Skeletal muscle satellite cell (primary cell): ENCODE data around the gene SLC39A1.
A peak's percentile ranks its signal among the peaks of the same experiment; 100 is the strongest.

ENCODE experiments used
- H3K27me3 ChIP-seq: 2 replicates; pipeline ENCODE4 v1.7.0; 2013; ENCODE audit warnings: low read length; ENCODE audit not compliant: control insufficient read depth, insufficient read depth
- H3K36me3 ChIP-seq: 2 replicates; pipeline ENCODE4 v1.7.0; 2013; ENCODE audit warnings: mild to moderate bottlenecking, control low read depth, low read length; ENCODE audit not compliant: insufficient read depth
- H3K4me1 ChIP-seq: 2 replicates; pipeline ENCODE4 v1.7.0; 2013; ENCODE audit warnings: low read length; ENCODE audit not compliant: control insufficient read depth, insufficient read depth
- H3K4me2 ChIP-seq: 2 replicates; pipeline ENCODE4 v1.7.0; 2013; ENCODE audit warnings: mild to moderate bottlenecking, low read length
- H3K4me3 ChIP-seq: 2 replicates; pipeline ENCODE4 v1.7.0; 2013; ENCODE audit warnings: low read length
- H3K9ac ChIP-seq: 2 replicates; pipeline ENCODE4 v1.7.0; 2013; ENCODE audit warnings: mild to moderate bottlenecking, low read depth, low read length, moderate library complexity
- H3K9me3 ChIP-seq: replicated peaks from 2 replicates; pipeline ENCODE4 v1.7.0; 2013; ENCODE audit warnings: mild to moderate bottlenecking, control low read depth, low read length

The SLC39A1 gene

GRCh38 chr1:153945131-153945794 is 18.1 kb downstream of the SLC39A1 start:
- H3K4me1 ChIP-seq: peaks cover 12% of the 10 kb centered on the region
- peak overlapping the region; percentile 84 for H3K9ac ChIP-seq
- peak overlapping the region; percentile 86 for H3K4me2 ChIP-seq
- no peaks in the 10 kb centered on the region for H3K9me3 ChIP-seq
- H3K4me3 ChIP-seq: peak overlapping the region; percentile 89
- H3K36me3 ChIP-seq: peaks cover 38% of the 10 kb centered on the region
- no peaks in the 10 kb centered on the region for H3K27me3 ChIP-seq

- H3K9ac ChIP-seq: no peak overlapping the region
- H3K4me2 ChIP-seq: peak overlapping the region; percentile 86
- H3K4me1 ChIP-seq: peaks cover 12% of the 10 kb centered on the region
- H3K9me3 ChIP-seq: no peaks in the 10 kb centered on the region
- peak overlapping the region; percentile 89 for H3K4me3 ChIP-seq
- no peaks in the 10 kb centered on the region for H3K27me3 ChIP-seq
- peaks cover 39% of the 10 kb centered on the region for H3K36me3 ChIP-seq
These were observed 18.6 kb downstream of the SLC39A1 start for GRCh38 chr1:153944827-153945117.

DNA sequence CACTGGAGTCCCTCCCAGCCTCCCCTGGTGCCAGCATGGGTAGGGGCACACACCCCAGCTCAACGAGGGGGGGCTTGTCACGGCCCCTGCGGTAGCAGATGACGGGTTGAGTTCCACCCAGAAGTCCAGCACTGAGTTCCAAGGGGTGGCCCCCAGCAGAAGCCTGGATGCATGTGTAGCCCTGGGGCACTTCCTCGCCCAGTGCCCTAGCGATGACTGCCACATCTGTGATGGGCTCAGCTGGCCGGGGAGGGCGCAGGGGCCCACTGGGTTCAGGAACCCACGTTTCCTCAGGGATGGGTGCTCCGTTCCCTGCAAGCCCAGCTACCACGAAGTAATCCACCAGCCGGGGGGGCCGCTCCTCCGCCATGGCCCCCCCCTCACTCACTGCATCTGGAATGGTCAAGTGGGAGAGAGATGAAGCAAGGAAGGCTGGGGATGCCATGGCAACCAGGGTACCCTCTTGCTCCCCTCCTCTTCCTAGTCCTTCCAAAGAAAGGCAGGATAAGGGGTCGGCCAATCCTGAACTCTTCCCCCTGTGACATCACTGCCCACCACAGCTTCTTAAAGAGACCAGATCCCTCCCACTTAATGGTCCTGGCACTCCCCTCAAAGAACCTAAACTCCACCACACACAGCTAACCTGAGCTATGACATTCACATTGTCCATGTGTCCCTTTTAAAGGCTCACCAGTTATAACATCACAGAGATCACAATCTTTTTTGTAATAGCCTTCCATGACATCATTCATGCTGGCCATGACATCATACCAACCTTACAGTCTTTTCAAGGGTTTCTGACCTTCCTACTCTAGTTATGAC is 19.1 kb downstream of the SLC39A1 start:
- no peaks in the 10 kb centered on the region for H3K9me3 ChIP-seq
- peaks cover 42% of the 10 kb centered on the region for H3K36me3 ChIP-seq
- H3K4me3 ChIP-seq: no peak overlapping the region
- peaks cover 12% of the 10 kb centered on the region for H3K4me1 ChIP-seq
- H3K27me3 ChIP-seq: no peaks in the 10 kb centered on the region
- H3K4me2 ChIP-seq: peak overlapping the region; percentile 86
- H3K9ac ChIP-seq: no peak overlapping the region

DNA sequence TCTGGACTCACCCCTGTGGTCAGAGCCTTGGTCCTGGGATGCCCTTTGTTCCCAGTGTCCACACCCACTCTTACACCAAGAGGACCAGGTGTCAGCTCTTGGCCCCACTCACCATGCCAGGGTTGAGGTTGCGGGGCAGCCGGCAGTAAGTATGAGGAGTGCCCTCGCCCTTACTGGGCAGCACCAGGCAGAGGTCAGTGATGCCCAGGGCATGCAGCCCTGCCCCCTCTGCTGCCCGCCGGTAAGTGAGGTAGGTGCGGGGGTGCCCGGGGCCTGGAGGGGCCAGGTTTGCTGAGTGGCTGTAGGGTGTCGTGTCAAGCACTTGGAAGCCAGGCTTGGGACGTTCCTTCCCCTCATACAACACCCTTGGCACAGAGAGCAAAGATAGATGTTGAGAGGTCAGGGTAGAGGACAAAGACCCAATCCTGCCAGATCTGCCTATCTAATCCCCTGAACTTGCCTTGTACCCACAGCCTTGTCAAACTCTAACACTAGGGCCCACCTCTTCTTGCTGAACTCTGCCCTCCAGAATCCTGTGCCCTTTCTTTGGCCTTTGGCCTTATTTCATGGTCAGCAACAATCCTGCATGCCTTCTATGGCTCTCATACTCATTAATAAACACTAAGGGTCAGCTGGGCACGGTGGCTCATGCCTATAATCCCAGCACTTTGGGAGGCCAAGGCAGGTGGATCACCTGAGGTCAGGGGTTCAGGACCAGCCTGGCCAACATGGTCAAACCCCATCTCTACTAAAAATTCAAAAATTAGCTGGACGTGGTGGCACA is 20.4 kb downstream of the SLC39A1 start:
- H3K36me3 ChIP-seq: peaks cover 30% of the 10 kb centered on the region
- H3K27me3 ChIP-seq: no peaks in the 10 kb centered on the region
- H3K9me3 ChIP-seq: no peaks in the 10 kb centered on the region
- H3K4me1 ChIP-seq: peaks cover 12% of the 10 kb centered on the region
- H3K4me3 ChIP-seq: no peak overlapping the region
- H3K9ac ChIP-seq: no peak overlapping the region
- H3K4me2 ChIP-seq: no peak overlapping the region

DNA sequence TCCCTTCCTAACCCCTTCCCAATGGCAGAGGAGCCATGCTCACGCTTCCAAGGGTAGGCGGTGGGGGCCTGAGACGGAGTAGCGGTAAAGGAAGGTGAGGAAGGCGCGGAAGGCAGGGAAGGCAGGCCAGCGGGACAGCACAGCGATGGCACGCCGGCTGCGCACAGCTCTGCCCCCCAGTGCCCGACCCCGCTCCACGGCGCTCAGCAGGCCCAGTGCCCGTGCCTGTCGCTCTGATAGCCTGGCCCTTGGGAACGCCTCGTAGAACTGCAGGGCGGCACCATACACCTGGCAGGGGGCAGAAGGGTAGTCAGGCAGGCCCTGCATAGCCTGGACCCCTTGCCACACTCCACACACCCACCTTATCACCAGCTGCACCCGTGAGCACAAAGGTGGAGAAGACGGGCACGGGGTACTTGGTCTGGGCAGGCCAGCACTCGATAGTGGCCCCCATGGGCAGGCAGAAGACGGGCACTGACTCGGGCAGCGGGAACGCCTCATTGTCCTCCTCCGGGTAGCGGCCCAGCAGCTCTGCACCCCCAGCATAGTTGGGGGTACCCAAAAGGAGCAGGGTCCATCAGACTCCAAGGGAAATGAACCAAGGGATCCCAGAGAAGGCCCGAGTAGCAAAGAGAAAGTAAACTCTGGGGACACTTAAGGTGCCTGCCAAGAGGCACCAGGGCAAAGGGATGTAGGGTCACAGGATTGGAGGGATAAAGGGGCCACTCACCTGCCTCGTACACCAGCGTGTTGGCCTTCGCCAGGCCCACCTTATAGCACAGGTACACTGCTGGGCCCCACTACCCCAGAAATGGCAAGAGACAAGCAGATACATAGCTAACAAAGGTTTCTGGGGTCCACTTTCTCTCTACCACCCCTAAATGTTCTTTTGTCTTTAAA is 21.3 kb downstream of the SLC39A1 start:
- Histone ChIP-seq H3K4me3 (no peak overlapping the region), H3K27me3 (no peaks in the 10 kb centered on the region), H3K4me2 (no peak overlapping the region), H3K36me3 (peaks cover 33% of the 10 kb centered on the region), H3K4me1 (peaks cover 12% of the 10 kb centered on the region), H3K9me3 (no peaks in the 10 kb centered on the region), H3K9ac (no peak overlapping the region)

DNA sequence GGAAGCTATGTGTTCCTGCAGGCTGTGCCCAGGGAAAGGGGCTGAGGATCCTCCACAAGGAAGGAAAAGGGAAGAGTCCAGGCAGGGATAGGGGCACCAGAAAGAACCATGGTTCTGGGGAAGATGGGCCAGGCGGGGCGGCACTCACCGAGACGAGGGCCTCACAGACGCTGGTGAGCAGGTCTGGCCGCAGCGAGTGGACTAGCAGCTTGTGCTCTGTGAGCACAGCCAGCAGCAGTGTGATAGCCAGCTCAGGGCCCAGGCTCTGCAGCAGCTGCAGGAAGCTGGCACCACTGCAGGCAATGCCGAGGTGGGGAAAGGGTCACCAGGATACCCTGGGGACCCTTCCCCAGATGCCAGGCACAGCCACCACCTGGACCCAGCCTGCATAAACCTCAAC is 22.6 kb downstream of the SLC39A1 start:
- Histone ChIP-seq H3K4me2 (no peak overlapping the region), H3K4me3 (no peak overlapping the region), H3K4me1 (peaks cover 8% of the 10 kb centered on the region), H3K27me3 (no peaks in the 10 kb centered on the region), H3K9ac (no peak overlapping the region), H3K9me3 (no peaks in the 10 kb centered on the region), H3K36me3 (peaks cover 46% of the 10 kb centered on the region)

DNA sequence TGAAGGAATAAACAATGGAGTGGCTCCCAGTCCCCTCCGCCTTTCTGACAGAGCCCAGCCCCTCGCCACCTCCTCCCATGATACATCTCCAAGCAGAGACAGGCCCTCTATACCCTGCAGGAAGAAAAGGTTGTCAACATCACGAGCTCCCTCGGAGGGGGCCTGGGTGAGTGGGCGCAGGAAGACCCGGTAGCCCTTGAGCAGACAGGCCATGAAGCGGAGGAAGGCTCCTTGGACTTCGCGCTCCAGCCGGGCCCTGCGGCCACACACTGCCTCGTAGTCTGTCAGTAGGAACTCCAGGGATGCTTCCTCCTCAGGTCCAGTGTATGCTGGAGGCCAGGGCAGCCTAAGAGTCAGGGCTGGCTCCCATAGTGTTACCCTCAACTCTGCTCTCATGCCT is 23.9 kb downstream of the SLC39A1 start:
- Histone ChIP-seq H3K27me3 (no peaks in the 10 kb centered on the region), H3K9ac (no peak overlapping the region), H3K4me2 (no peak overlapping the region), H3K4me3 (no peak overlapping the region), H3K36me3 (peaks cover 49% of the 10 kb centered on the region), H3K4me1 (no peaks in the 10 kb centered on the region), H3K9me3 (no peaks in the 10 kb centered on the region)

DNA sequence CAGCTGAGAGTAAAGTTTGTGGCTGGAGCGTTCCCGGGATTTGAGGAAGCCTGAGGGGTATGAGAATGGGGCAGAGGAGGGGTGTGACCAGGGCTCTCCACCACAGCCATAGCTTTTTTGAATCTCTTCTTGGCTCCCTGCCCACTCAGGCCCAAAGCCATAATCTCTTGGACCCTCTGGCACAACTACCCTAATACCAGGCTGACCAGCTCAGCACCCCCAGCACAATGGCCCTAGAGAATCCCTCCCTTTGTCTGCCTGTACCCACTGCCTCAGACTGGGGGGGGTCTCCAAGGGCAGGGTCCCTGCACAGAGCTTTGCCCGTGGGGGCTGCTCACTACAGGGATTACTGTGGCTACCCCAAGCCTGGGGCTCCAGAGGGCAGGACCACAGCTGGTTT is 24.3 kb downstream of the SLC39A1 start:
- no peak overlapping the region for H3K4me2 ChIP-seq
- H3K4me3 ChIP-seq: no peak overlapping the region
- no peaks in the 10 kb centered on the region for H3K4me1 ChIP-seq
- H3K27me3 ChIP-seq: no peaks in the 10 kb centered on the region
- no peaks in the 10 kb centered on the region for H3K9me3 ChIP-seq
- no peak overlapping the region for H3K9ac ChIP-seq
- peaks cover 51% of the 10 kb centered on the region for H3K36me3 ChIP-seq

GRCh38 chr1:153937331-153937730 is 26.0 kb downstream of the SLC39A1 start:
- H3K27me3 ChIP-seq: no peaks in the 10 kb centered on the region
- no peak overlapping the region for H3K9ac ChIP-seq
- no peaks in the 10 kb centered on the region for H3K9me3 ChIP-seq
- H3K4me1 ChIP-seq: no peaks in the 10 kb centered on the region
- no peak overlapping the region for H3K4me3 ChIP-seq
- peaks cover 59% of the 10 kb centered on the region for H3K36me3 ChIP-seq
- no peak overlapping the region for H3K4me2 ChIP-seq

DNA sequence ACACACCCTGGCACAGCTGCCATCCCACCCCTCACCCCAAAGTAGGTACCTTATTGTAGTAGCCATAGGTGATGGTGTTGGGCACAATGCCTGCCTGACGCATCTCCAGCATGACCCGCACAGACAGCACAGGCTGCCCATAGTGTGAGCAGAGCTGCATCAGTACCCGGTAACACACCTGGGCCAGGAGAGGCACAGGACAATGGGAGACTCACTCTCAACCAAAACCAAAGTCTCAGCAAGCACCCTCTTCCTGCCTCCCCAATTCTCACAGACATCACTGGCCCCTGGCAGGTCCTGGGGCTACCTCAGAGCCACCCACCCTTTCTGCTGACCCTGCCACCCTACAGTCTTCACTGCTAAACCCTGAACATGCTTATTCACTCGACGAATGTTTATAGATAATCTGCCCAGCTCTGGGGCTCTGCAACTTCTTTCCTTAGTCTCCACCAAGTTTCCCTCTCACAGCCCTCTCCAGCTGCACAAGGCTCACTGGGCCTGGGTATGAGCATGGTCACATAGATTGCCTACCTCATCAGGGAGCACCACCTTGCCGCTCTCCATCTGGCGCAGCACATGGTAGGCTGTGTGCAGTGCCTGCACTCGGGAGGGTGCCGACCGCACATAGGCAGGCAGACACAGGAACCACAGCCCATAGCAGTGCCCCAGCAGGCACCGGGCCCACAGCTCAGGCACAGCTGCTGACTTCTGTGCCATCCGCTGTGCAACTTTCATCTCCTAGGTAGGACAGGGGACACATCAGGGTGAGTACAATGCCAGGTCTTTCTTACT is 27.1 kb downstream of the SLC39A1 start:
- Histone ChIP-seq H3K9me3 (no peaks in the 10 kb centered on the region), H3K27me3 (no peaks in the 10 kb centered on the region), H3K4me3 (no peak overlapping the region), H3K4me2 (no peak overlapping the region), H3K9ac (no peak overlapping the region), H3K4me1 (no peaks in the 10 kb centered on the region), H3K36me3 (peaks cover 61% of the 10 kb centered on the region)
